KMS-11 (cell line): ENCODE data around the gene GRIP2.

Experiments used
- H2AFZ ChIP-seq: fragments of 200-600 bp; sonication (generic); 2 replicates; pipeline ENCODE4 v1.6.1; 2016; ENCODE audit warnings: antibody characterized with exemption, mixed run types, low read depth
- H3K27ac ChIP-seq: fragments of 200-600 bp; sonication (generic); 2 replicates; pipeline ENCODE4 v1.6.1; 2016; ENCODE audit warnings: mild to moderate bottlenecking, mixed run types
- H3K27me3 ChIP-seq: fragments of 200-600 bp; sonication (generic); 2 replicates; pipeline ENCODE4 v1.6.1; 2017; ENCODE audit warnings: mild to moderate bottlenecking, low read depth, mixed run types, moderate library complexity; ENCODE audit not compliant: insufficient read depth
- H3K36me3 ChIP-seq: fragments of 200-600 bp; sonication (generic); 2 replicates; pipeline ENCODE4 v1.6.1; 2017; ENCODE audit warnings: mild to moderate bottlenecking, mixed run types; ENCODE audit not compliant: insufficient read depth
- H3K4me1 ChIP-seq: fragments of 200-600 bp; sonication (generic); 2 replicates; pipeline ENCODE4 v1.6.1; 2016; ENCODE audit warnings: mild to moderate bottlenecking, low read depth, mixed run types; ENCODE audit not compliant: poor library complexity, severe bottlenecking
- H3K4me2 ChIP-seq: fragments of 200-600 bp; sonication (generic); 2 replicates; pipeline ENCODE4 v1.7.0; 2016; ENCODE audit warnings: mild to moderate bottlenecking, mixed run types
- H3K4me3 ChIP-seq: fragments of 200-600 bp; sonication (generic); IDR thresholded peaks from 2 replicates; pipeline ENCODE4 v1.6.1; 2017; ENCODE audit warnings: low read depth, low read length, mixed read lengths; ENCODE audit not compliant: insufficient read depth
- H3K79me2 ChIP-seq: fragments of 200-600 bp; sonication (generic); 2 replicates; pipeline ENCODE4 v1.6.1; 2016; ENCODE audit warnings: low read depth, mixed run types; ENCODE audit not compliant: insufficient read depth
- H3K9ac ChIP-seq: fragments of 200-600 bp; sonication (generic); 2 replicates; pipeline ENCODE4 v1.6.1; 2016; ENCODE audit warnings: mild to moderate bottlenecking, mixed run types
- H4K20me1 ChIP-seq: fragments of 200-600 bp; sonication (generic); 2 replicates; pipeline ENCODE4 v1.6.1; 2016; ENCODE audit warnings: mild to moderate bottlenecking, mixed run types; ENCODE audit not compliant: insufficient read depth
- TF ChIP-seq, protein P1 (sequence below): fragments of 200-600 bp; sonication (generic); conservative IDR thresholded peaks from 2 replicates; pipeline ENCODE4 v1.6.1; 2017; ENCODE audit warnings: low read depth, mild to moderate bottlenecking, antibody characterized with exemption, low read length, moderate library complexity, mixed read lengths

GRIP2 gene

DNA sequence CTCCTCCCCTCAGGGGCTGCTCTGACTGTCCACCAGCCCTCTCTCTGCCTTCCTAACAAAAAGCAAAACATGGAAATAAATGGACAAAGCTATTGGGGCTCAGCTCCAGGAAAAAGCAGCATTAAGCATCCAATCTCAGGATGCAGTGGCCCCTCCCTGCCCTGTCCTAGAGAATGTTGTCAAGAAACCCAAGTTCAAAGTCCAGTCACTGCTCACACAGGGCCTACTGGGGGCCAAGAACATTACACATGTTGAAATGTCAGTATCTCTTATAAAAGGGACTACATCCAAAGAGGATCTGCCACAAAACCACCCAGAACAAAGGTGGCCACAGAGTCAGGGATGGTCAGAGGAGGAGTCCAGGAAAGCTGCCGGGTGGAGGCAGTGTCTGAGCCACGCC, 7.6 kb upstream of the GRIP2 start:
- Histone ChIP-seq H4K20me1 (no peaks in the 10 kb centered on the region), H3K27ac (no peak overlapping the region), H2AFZ (no peak overlapping the region), H3K4me1 (no peaks in the 10 kb centered on the region), H3K36me3 (no peaks in the 10 kb centered on the region), H3K4me2 (no peak overlapping the region), H3K27me3 (peaks cover 5% of the 10 kb centered on the region; the same call in 1 of the 2 replicates), H3K9ac (no peak overlapping the region), H3K79me2 (no peaks in the 10 kb centered on the region), H3K4me3 (no peak overlapping the region)
- TF ChIP-seq, protein P1, sequence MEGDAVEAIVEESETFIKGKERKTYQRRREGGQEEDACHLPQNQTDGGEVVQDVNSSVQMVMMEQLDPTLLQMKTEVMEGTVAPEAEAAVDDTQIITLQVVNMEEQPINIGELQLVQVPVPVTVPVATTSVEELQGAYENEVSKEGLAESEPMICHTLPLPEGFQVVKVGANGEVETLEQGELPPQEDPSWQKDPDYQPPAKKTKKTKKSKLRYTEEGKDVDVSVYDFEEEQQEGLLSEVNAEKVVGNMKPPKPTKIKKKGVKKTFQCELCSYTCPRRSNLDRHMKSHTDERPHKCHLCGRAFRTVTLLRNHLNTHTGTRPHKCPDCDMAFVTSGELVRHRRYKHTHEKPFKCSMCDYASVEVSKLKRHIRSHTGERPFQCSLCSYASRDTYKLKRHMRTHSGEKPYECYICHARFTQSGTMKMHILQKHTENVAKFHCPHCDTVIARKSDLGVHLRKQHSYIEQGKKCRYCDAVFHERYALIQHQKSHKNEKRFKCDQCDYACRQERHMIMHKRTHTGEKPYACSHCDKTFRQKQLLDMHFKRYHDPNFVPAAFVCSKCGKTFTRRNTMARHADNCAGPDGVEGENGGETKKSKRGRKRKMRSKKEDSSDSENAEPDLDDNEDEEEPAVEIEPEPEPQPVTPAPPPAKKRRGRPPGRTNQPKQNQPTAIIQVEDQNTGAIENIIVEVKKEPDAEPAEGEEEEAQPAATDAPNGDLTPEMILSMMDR, result no peak

DNA sequence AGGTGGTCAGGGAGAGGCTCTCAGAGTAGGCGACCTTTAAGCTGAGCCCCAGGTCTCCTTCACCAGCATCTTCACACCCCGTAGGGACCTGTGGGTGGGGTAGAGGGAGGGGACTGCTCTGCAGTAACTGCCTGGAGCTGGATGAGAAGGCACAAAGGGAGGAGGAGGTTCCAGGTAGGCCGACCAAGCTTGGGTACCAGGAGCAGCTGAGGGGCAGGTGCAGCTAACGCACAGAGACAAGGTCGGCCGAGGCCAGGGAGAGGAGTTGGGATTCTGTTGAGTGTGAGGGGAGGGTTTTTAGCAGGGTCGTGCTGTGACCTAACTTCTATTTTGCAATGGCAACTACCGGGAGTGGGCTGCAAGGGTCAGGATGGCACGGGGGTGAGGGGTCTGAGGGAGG, 5.9 kb upstream of the GRIP2 start:
- H3K4me3 ChIP-seq, result no peak overlapping the region
- no peak overlapping the region for H3K27ac ChIP-seq
- H3K36me3 ChIP-seq, result no peaks in the 10 kb centered on the region
- H3K4me2 ChIP-seq, result no peak overlapping the region
- H2AFZ ChIP-seq, result no peak overlapping the region
- TF ChIP-seq, protein P1, result no peak
- H3K27me3 ChIP-seq, result no peaks in the 10 kb centered on the region
- H4K20me1 ChIP-seq, result no peaks in the 10 kb centered on the region
- H3K9ac ChIP-seq, result no peak overlapping the region
- no peaks in the 10 kb centered on the region for H3K4me1 ChIP-seq
- H3K79me2 ChIP-seq, result no peaks in the 10 kb centered on the region

DNA sequence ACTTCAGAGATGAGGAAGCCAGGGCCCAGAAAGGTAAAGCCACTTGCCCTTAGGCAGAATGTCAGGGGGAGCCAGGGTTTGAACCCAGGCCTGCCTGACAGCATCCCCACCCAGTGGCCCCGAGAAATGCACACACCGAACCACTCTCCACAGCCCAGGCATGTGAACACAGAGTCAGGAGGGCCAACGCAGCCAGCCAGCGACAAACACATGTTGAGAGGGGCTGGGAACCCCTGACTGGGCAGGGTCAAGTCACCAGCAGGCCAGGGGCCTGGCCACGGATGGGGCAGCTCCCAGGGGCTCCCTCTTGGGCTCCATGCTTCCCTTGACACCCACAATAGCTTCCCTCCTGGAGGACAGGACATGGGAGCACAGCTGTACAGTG, 5.1 kb upstream of the GRIP2 start:
- TF ChIP-seq, protein P1, result no peak
- Histone ChIP-seq H2AFZ (no peak overlapping the region), H3K4me1 (no peaks in the 10 kb centered on the region), H3K27me3 (no peaks in the 10 kb centered on the region), H4K20me1 (no peaks in the 10 kb centered on the region), H3K9ac (no peak overlapping the region), H3K36me3 (no peaks in the 10 kb centered on the region), H3K4me3 (no peak overlapping the region), H3K4me2 (no peak overlapping the region), H3K79me2 (no peaks in the 10 kb centered on the region), H3K27ac (no peak overlapping the region)

DNA sequence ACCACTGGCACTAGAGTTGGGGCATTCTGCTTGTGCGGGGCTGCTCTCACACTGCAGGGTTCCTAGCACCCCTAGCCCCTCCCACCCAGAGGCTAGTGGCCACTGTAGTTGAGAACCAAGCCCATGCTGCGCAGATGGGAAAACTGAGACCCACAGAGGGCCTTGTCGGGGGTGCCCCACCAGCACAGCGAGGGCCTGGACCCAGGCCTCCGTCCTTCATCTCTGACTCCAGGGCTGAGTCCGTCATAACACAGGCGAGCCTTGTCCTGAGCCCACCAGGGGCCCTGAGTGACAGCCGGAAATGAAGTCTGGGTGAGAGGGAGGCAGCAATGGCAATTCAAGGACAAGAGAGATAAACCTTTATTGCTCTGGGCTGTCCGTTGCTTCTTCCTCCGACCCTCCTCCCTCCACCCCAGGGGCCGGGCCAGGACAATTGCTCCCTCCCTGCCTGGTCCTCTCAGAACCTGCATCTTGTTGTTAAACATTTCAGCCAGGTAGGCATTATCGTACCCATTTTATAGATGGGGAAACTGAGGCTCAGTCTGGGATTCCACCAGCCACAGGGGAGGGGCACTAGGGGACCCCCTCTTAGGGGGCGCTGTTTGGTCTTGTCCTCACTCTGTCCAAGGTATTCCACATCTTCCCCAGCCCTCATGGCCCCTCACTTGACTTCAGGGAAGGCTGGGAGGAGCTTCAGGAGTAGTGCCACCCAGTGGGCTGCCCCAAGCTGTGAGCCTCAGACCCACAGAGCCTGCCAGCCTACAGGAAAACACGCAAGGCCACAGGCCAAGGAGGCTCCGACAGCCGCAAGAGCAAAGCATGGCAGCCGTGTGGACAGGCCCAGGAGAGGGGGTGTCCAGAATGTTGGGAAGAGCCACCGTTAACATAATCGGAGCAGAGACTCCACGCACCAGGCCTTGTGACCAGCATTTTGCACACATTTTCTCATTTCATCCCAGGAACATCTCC, 4.4 kb upstream of the GRIP2 start:
- no peak overlapping the region for H3K27ac ChIP-seq
- H3K27me3 ChIP-seq, result no peaks in the 10 kb centered on the region
- TF ChIP-seq, protein P1, result no peak
- no peaks in the 10 kb centered on the region for H3K79me2 ChIP-seq
- H2AFZ ChIP-seq, result no peak overlapping the region
- no peak overlapping the region for H3K4me3 ChIP-seq
- H3K4me2 ChIP-seq, result no peak overlapping the region
- H4K20me1 ChIP-seq, result no peaks in the 10 kb centered on the region
- H3K9ac ChIP-seq, result no peak overlapping the region
- no peaks in the 10 kb centered on the region for H3K36me3 ChIP-seq
- no peaks in the 10 kb centered on the region for H3K4me1 ChIP-seq
